Right renal cortex interstitium (tissue), 3 donors: ENCODE data around the gene BTG2. TPM values are rescaled to one million over a fixed set of nuclear protein-coding genes. Genes with fewer than 3 reads are reported as not detected.
"Not testable (repeated sequence)": the region's sequence is repeated elsewhere in the genome, so short reads cannot be mapped to it uniquely, and the experiment has no call there.

Experiments
- DNase-seq, 3 donors: peaks; one replicate each; pipeline ENCODE4 v3.0.0-alpha.2; 2013; ENCODE audit warnings: low read depth in 3 of 3, low spot score in 2 of 3
- polyA plus RNA-seq, 3 donors: library from polyadenylated mRNA; unstranded; fragments of 120-200 nt; gene quantifications; one replicate each; pipeline ENCODE4 v1.2.1, GENCODE V29; 2013; ENCODE audit not compliant: insufficient read length in 3 of 3

Gene BTG2
- polyA plus RNA-seq, 3 donors, result 110 to 178 (median 141) TPM

- peak in 2 of 3 donors; percentile 81 to 87 for DNase-seq
Measured at GRCh38 chr1:203290261-203291089, 14.8 kb upstream of the BTG2 start.

DNA sequence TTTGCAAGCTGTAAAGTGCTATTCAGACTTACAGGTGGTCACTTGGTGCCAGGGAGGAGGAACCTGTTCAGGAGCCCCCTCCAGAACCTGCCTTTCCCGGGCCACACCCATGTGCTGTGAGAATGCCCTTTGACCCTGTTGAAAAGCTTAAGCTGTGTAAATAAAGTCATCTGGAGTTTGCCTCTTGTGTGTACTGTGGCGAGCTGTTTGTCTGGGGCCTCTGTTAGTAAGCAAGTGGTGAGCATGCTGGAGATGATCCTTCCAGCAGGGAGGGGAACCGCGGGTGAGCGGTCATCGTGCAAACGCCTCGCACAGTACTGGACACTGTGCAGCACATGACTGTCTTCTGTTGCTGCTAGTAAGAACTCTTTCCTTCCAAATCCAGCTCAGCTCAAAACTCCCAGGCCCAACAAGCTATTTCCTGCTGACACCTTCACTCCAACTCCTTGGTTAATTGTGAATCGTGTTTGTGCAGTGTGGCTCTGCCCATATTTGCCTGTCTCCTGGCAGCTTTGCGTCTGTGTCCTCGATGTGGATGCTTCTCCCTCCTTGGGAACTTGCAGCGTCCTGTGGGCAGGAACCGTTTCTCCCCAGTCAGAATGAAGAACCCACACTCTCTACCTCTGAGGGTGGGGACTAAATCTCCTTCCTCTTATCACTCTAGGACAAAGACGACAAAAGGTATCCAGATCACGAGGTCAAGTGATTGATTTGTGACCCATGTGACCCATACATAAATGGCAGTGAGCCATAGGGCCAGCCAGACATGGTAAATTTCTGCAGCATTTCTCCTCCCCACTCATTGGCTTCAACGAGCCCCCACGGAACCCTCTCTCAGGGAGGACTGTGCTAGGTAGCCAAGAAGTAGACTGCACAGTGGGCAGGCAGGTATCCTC is 13.9 kb upstream of the BTG2 start:
- DNase-seq, result no peak

DNA sequence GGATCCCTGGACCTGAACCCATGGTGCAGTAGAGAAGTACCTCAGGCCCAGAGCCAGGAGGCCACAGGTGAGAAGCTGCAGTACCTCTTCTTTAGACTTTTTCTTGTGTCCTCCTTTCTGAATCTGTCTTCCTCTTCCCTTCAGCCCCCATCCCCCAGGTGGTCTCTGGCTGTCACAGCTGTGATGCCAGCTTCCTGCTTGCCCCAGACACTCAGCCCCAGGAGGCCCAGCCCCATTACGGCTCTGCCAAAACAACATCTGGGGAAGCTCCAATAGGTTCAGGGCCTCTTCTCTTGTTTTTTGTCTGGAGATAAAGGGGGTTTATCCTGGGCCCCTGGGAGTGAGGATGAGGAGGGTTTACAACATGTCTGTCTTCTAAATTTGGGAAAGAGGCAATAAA is 9.5 kb upstream of the BTG2 start:
- no peak for DNase-seq

GRCh38 chr1:203296460-203297073 is 8.8 kb upstream of the BTG2 start:
- DNase-seq, result no peak

DNA sequence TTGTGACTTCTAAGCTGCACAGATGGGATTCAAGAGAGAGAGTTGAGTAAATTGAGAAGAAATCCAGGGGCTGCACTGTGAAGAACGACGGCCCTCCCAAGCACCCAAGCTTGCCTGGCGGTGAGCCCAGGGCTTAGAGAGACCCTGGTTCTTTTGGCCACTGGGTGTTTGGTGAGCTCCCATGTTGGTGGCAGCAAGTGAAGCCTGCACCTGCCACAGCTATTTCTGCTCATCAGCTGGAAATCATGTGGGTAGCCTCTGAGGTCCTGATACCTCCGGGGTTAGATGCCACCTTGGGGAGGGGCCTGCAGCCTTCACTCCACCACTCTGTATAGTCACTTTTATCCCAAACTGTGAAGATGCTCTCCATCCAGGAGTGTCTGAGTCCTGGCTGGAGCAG is 6.2 kb upstream of the BTG2 start:
- no peak for DNase-seq

DNA sequence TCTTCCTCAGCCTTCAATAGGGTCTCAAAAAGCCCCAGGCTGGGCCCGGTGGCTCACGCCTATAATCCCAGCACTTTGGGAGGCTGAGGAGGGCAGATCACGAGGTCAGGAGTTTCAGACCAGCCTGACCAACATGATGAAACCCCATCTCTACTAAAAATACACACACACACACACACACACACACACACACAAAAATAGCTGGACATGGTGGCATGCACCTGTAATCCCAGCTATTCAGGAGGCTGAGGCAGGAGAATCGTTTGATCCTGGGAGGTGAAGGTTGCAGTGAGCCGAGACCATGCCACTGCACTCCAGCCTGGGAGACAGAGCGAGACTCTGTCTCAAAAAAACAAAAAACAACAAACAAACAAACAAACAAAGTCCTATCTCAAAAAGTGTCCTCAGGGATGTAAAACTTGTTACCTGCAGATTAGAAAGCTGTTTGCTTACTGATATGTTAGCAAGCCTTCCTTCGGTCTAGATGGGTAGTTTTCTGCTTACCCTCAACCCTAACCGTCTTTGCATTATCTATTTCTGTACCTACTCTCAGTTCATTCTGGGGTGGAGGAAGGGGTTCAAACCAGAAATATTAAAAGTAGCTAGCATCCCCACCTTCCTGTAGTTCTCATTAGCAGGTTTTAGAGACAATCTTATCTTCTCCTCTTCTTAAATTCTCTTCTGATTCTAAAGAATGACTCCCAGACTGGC is 5.4 kb upstream of the BTG2 start:
- not testable (repeated sequence) for DNase-seq

- no peak for DNase-seq
Measured at GRCh38 chr1:203300441-203301330, 4.6 kb upstream of the BTG2 start.

GRCh38 chr1:203301331-203301668 is 4.0 kb upstream of the BTG2 start:
- no peak for DNase-seq

GRCh38 chr1:203302456-203302855 is 2.9 kb upstream of the BTG2 start:
- no peak for DNase-seq

DNA sequence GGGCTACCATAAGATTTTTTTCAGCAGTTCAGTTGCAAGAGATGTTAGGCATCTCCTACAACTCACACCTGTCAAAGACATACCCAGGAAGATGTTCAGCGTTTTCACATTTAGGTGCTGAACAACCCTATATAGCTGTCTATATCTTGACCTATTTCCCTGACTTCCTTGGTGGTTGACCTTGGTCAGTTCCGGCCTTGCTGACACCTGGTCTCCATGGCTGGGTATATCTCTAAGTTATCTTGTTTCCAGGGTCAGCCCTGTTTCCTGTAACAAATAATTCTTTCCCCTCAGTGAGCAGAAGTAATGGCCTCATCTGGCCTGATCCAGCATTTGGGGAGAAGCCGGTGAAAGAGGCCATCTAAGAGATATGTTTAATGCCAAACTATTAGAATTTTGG is 2.4 kb upstream of the BTG2 start:
- DNase-seq, result no peak

GRCh38 chr1:203304391-203304918 is 864 bp upstream of the BTG2 start:
- no peak for DNase-seq

- no peak for DNase-seq
Measured at GRCh38 chr1:203305809-203306088, 430 bp downstream of the BTG2 start.

- peak in 1 of 3 donors; percentile 67 for DNase-seq
Measured at GRCh38 chr1:203306089-203306964, 1.0 kb downstream of the BTG2 start.

DNA sequence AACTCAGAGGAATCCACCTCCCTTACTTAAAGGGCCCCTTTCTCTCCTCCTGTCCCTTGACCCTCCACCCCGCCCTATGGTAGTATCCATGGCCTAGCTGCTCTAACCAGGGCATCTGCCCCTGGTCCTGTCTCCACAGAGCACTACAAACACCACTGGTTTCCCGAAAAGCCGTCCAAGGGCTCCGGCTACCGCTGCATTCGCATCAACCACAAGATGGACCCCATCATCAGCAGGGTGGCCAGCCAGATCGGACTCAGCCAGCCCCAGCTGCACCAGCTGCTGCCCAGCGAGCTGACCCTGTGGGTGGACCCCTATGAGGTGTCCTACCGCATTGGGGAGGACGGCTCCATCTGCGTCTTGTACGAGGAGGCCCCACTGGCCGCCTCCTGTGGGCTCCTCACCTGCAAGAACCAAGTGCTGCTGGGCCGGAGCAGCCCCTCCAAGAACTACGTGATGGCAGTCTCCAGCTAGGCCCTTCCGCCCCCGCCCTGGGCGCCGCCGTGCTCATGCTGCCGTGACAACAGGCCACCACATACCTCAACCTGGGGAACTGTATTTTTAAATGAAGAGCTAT is 1.7 kb downstream of the BTG2 start:
- no peak for DNase-seq

- DNase-seq, result no peak
Measured at GRCh38 chr1:203307641-203308126, 2.4 kb downstream of the BTG2 start.

DNA sequence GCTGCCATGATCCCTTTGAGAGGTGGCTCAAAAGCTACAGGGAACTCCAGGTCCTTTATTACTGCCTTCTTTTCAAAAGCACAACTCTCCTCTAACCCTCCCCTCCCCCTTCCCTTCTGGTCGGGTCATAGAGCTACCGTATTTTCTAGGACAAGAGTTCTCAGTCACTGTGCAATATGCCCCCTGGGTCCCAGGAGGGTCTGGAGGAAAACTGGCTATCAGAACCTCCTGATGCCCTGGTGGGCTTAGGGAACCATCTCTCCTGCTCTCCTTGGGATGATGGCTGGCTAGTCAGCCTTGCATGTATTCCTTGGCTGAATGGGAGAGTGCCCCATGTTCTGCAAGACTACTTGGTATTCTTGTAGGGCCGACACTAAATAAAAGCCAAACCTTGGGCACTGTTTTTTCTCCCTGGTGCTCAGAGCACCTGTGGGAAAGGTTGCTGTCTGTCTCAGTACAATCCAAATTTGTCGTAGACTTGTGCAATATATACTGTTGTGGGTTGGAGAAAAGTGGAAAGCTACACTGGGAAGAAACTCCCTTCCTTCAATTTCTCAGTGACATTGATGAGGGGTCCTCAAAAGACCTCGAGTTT is 3.1 kb downstream of the BTG2 start:
- DNase-seq, result no peak

GRCh38 chr1:203308923-203309331 is 3.6 kb downstream of the BTG2 start:
- no peak for DNase-seq
